ENCODE results near the gene EYA2. TPM values are rescaled to one million over a fixed set of nuclear protein-coding genes. Genes with fewer than 3 reads are reported as not detected.

Gene EYA2
- total RNA-seq, 1 donor from 2014 or later = 94.1 TPM

- Mint-ChIP-seq H3K4me1 (ENCODE audit: low read depth, unreplicated experiment) (peaks cover 22% of the 10 kb centered on the region), H3K9me3 (ENCODE audit: unreplicated experiment) (peaks cover 13% of the 10 kb centered on the region), H3K36me3 (ENCODE audit: unreplicated experiment) (peaks cover 11% of the 10 kb centered on the region), H3K4me3 (ENCODE audit: unreplicated experiment) (no peak overlapping the region), H3K27ac (ENCODE audit: unreplicated experiment) (no peak overlapping the region), H3K27me3 (ENCODE audit: unreplicated experiment) (peaks cover 3% of the 10 kb centered on the region)
- DNase-seq = no peak
- no peak for TF ChIP-seq CTCF (IDR thresholded peaks at IDR 0.05; ENCODE audit: partially characterized antibody, unreplicated experiment)
These were observed 92.4 kb downstream of the EYA2 start for GRCh38 chr20:46987001-46987400.

GRCh38 chr20:46990017-46990595 lies 95.5 kb downstream of the EYA2 start:
- Mint-ChIP-seq H3K36me3 (ENCODE audit: unreplicated experiment) (peaks cover 10% of the 10 kb centered on the region), H3K27ac (ENCODE audit: unreplicated experiment) (peak overlapping the region; percentile 30), H3K4me1 (ENCODE audit: low read depth, unreplicated experiment) (peaks cover 15% of the 10 kb centered on the region), H3K4me3 (ENCODE audit: unreplicated experiment) (no peak overlapping the region), H3K9me3 (ENCODE audit: unreplicated experiment) (peaks cover 8% of the 10 kb centered on the region), H3K27me3 (ENCODE audit: unreplicated experiment) (peaks cover 4% of the 10 kb centered on the region)
- no peak for DNase-seq
- no peak for TF ChIP-seq CTCF (IDR thresholded peaks at IDR 0.05; ENCODE audit: partially characterized antibody, unreplicated experiment)

GRCh38 chr20:46990596-46991104 lies 96.0 kb downstream of the EYA2 start:
- peaks cover 4% of the 10 kb centered on the region for H3K27me3 Mint-ChIP-seq (ENCODE audit: unreplicated experiment)
- peaks cover 8% of the 10 kb centered on the region for H3K9me3 Mint-ChIP-seq (ENCODE audit: unreplicated experiment)
- H3K4me3 Mint-ChIP-seq (ENCODE audit: unreplicated experiment) = no peak overlapping the region
- TF ChIP-seq CTCF (IDR thresholded peaks at IDR 0.05; ENCODE audit: partially characterized antibody, unreplicated experiment) = no peak
- peaks cover 16% of the 10 kb centered on the region for H3K4me1 Mint-ChIP-seq (ENCODE audit: low read depth, unreplicated experiment)
- peak overlapping the region; percentile 30 for H3K27ac Mint-ChIP-seq (ENCODE audit: unreplicated experiment)
- no peak for DNase-seq
- H3K36me3 Mint-ChIP-seq (ENCODE audit: unreplicated experiment) = peaks cover 12% of the 10 kb centered on the region

GRCh38 chr20:46991168-46991567 lies 96.5 kb downstream of the EYA2 start:
- no peak for TF ChIP-seq CTCF (IDR thresholded peaks at IDR 0.05; ENCODE audit: partially characterized antibody, unreplicated experiment)
- Mint-ChIP-seq H3K4me3 (ENCODE audit: unreplicated experiment) (no peak overlapping the region), H3K27me3 (ENCODE audit: unreplicated experiment) (peaks cover 4% of the 10 kb centered on the region), H3K4me1 (ENCODE audit: low read depth, unreplicated experiment) (peaks cover 20% of the 10 kb centered on the region), H3K9me3 (ENCODE audit: unreplicated experiment) (peaks cover 8% of the 10 kb centered on the region), H3K27ac (ENCODE audit: unreplicated experiment) (no peak overlapping the region), H3K36me3 (ENCODE audit: unreplicated experiment) (peaks cover 16% of the 10 kb centered on the region)
- no peak for DNase-seq

GRCh38 chr20:46991880-46992639 lies 97.4 kb downstream of the EYA2 start:
- Mint-ChIP-seq H3K9me3 (ENCODE audit: unreplicated experiment) (peaks cover 11% of the 10 kb centered on the region), H3K27ac (ENCODE audit: unreplicated experiment) (no peak overlapping the region), H3K4me3 (ENCODE audit: unreplicated experiment) (no peak overlapping the region), H3K36me3 (ENCODE audit: unreplicated experiment) (peaks cover 21% of the 10 kb centered on the region), H3K4me1 (ENCODE audit: low read depth, unreplicated experiment) (peaks cover 21% of the 10 kb centered on the region), H3K27me3 (ENCODE audit: unreplicated experiment) (peaks cover 5% of the 10 kb centered on the region)
- no peak for TF ChIP-seq CTCF (IDR thresholded peaks at IDR 0.05; ENCODE audit: partially characterized antibody, unreplicated experiment)
- DNase-seq = no peak

All from glutamatergic neuron (in vitro differentiated cells).